ENCODE data around the gene CPLANE1. TPM values are rescaled to one million over a fixed set of nuclear protein-coding genes. Genes with fewer than 3 reads are reported as not detected.

The CPLANE1 gene
- total RNA-seq, 1 donor from 2014 or later: 14.0 TPM

DNA sequence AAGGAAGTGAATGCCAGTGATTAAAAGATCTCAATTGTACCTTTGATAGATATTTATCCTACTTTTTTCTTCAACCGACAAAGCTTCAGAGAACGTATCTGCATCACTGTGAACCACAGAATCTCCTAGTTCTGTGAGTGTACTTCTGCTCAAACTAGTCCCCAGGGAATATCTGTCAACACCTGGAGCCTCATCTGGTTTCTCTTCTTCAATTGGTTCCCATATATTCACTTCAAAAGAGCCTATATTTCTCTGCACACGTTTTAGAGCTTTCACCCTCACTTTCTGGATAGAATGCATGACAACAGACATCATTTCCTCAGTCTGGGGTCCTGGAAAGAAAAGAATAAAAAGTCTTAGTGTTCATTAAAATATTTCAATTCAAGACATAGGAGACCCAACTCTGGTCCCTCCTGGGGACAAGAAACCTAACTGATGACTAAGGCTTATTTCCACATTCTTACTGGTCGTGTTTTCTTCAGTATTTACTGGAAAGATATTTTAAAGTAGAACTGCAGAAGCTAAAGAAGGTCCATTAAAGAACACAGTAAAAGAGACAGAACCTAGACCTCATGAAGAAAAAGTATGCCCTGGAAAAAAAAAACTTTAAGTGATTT, 64.3 kb downstream of the CPLANE1 start:
- no peaks in the 10 kb centered on the region for H3K27me3 ChIP-seq (ENCODE audit: control insufficient read depth, insufficient read depth, low read length)
- no peak for DNase-seq (ENCODE audit: low read depth)
- TF ChIP-seq CTCF (IDR thresholded peaks at IDR 0.05; ENCODE audit: insufficient read depth, low read length, poor library complexity, severe bottlenecking): no peak
- H3K36me3 ChIP-seq (ENCODE audit: control insufficient read depth, insufficient read depth, low read length): no peaks in the 10 kb centered on the region
- no peak overlapping the region for H3K4me3 ChIP-seq (ENCODE audit: low read depth, low read length)

DNA sequence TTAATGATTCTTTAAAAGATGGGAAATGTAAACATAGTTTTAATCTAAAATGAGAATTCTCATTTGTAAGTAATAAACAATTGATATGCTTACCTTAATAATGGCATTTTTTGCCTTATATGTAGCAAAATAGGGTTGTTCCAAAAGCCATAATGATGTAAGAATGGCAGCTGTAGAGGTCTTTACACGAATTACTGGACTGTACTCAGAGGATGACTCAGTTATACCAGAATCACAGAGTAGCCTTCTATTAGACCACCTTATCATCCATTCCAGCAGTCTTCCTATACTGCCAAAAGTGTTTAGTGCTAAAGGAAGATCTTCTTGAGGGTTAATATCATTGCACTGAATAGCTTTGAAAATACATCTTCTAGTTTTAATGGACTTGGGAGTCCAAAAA, 66.5 kb downstream of the CPLANE1 start:
- Histone ChIP-seq H3K27me3 (ENCODE audit: control insufficient read depth, insufficient read depth, low read length) (no peaks in the 10 kb centered on the region), H3K36me3 (ENCODE audit: control insufficient read depth, insufficient read depth, low read length) (peaks cover under 1% of the 10 kb centered on the region), H3K4me3 (ENCODE audit: low read depth, low read length) (no peak overlapping the region)
- DNase-seq (ENCODE audit: low read depth): no peak
- no peak for TF ChIP-seq CTCF (IDR thresholded peaks at IDR 0.05; ENCODE audit: insufficient read depth, low read length, poor library complexity, severe bottlenecking)

DNA sequence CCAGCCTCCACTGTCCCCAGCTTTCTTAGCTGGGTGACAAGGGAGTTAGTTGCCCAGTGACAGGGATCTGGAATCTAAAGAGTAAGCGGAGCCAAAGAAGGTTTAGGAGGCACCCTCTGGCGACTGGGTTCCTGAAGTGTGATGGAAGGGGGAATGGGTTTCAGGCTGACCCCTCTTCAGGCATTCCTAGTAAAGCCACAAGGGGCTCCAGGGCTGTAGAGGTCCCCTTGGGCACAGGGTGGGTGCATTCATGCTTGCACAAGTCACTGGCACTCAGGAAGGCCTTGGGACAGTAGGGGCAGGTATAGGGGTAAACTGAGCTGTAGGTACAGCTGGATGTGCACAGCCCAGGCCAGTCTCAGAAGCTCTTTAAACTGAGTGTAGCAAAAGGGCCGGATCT, 74.2 kb downstream of the CPLANE1 start:
- peaks cover 3% of the 10 kb centered on the region for H3K36me3 ChIP-seq (ENCODE audit: control insufficient read depth, insufficient read depth, low read length)
- no peaks in the 10 kb centered on the region for H3K27me3 ChIP-seq (ENCODE audit: control insufficient read depth, insufficient read depth, low read length)
- H3K4me3 ChIP-seq (ENCODE audit: low read depth, low read length): no peak overlapping the region
- no peak for TF ChIP-seq CTCF (IDR thresholded peaks at IDR 0.05; ENCODE audit: insufficient read depth, low read length, poor library complexity, severe bottlenecking)
- no peak for DNase-seq (ENCODE audit: low read depth)

GRCh38 chr5:37172957-37173356, 76.2 kb downstream of the CPLANE1 start:
- Histone ChIP-seq H3K27me3 (ENCODE audit: control insufficient read depth, insufficient read depth, low read length) (no peaks in the 10 kb centered on the region), H3K36me3 (ENCODE audit: control insufficient read depth, insufficient read depth, low read length) (peaks cover 3% of the 10 kb centered on the region), H3K4me3 (ENCODE audit: low read depth, low read length) (no peak overlapping the region)
- no peak for TF ChIP-seq CTCF (IDR thresholded peaks at IDR 0.05; ENCODE audit: insufficient read depth, low read length, poor library complexity, severe bottlenecking)
- no peak for DNase-seq (ENCODE audit: low read depth)

- no peak overlapping the region for H3K4me3 ChIP-seq (ENCODE audit: low read depth, low read length)
- no peak for DNase-seq (ENCODE audit: low read depth)
- no peak for TF ChIP-seq CTCF (IDR thresholded peaks at IDR 0.05; ENCODE audit: insufficient read depth, low read length, poor library complexity, severe bottlenecking)
- H3K36me3 ChIP-seq (ENCODE audit: control insufficient read depth, insufficient read depth, low read length): peaks cover 1% of the 10 kb centered on the region
- no peaks in the 10 kb centered on the region for H3K27me3 ChIP-seq (ENCODE audit: control insufficient read depth, insufficient read depth, low read length)
Observed at GRCh38 chr5:37170856-37171255, 78.3 kb downstream of the CPLANE1 start.

DNA sequence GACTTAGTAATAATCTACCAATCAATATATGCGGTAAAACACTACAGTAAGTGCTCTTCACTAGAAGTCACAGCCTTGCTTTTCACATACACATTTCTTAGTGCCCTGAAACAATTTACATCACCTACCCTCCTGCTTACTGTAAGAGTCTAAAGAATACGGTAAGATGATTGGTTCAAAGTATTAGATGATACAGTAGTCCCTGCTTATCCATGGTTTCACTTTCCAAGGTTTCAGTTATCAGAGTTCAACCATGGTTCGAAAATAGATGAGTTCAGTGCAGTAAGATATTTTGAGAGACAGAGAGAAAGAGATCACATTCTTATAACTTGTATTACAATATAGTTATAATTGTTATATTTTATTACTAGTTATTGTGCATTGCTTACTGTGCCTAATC, 83.0 kb downstream of the CPLANE1 start:
- no peak for TF ChIP-seq CTCF (IDR thresholded peaks at IDR 0.05; ENCODE audit: insufficient read depth, low read length, poor library complexity, severe bottlenecking)
- DNase-seq (ENCODE audit: low read depth): no peak
- Histone ChIP-seq H3K27me3 (ENCODE audit: control insufficient read depth, insufficient read depth, low read length) (no peaks in the 10 kb centered on the region), H3K4me3 (ENCODE audit: low read depth, low read length) (no peak overlapping the region), H3K36me3 (ENCODE audit: control insufficient read depth, insufficient read depth, low read length) (no peaks in the 10 kb centered on the region)

All from kidney epithelial cell (primary cell).